GM12873 (cell line): ENCODE data around the gene GAA.

ENCODE experiments used
- TF ChIP-seq, protein P1 (sequence below): IDR thresholded peaks from 2 replicates; pipeline ENCODE4 v1.5.1; 2012; ENCODE audit warnings: low read depth, mild to moderate bottlenecking, moderate library complexity, low read length, control low read depth; ENCODE audit not compliant: insufficient read depth; ENCODE audit errors: missing control alignments

Gene GAA

DNA sequence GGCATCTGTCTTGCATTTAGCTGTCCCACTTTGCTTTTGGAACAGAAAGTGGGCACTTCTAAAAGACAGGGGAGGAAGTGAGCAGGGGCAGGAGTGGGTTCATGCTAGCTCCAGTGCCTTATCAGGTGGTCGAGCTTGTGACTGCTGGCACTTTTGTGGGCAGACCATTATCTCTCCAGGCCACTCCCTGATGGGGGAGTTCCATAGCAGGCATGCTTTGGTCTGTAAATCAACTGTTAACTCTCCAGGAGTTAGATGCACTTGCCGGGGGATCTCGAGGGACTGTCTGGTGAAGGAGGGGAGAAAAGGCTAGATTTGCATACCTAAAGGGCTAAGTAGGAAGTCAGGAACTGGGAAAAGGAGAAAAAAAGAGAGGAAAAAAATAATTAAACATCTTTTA is 59.2 kb downstream of the GAA start:
- TF ChIP-seq, protein P1, sequence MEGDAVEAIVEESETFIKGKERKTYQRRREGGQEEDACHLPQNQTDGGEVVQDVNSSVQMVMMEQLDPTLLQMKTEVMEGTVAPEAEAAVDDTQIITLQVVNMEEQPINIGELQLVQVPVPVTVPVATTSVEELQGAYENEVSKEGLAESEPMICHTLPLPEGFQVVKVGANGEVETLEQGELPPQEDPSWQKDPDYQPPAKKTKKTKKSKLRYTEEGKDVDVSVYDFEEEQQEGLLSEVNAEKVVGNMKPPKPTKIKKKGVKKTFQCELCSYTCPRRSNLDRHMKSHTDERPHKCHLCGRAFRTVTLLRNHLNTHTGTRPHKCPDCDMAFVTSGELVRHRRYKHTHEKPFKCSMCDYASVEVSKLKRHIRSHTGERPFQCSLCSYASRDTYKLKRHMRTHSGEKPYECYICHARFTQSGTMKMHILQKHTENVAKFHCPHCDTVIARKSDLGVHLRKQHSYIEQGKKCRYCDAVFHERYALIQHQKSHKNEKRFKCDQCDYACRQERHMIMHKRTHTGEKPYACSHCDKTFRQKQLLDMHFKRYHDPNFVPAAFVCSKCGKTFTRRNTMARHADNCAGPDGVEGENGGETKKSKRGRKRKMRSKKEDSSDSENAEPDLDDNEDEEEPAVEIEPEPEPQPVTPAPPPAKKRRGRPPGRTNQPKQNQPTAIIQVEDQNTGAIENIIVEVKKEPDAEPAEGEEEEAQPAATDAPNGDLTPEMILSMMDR = no peak

GRCh38 chr17:80163336-80163735 is 62.0 kb downstream of the GAA start:
- TF ChIP-seq, protein P1 = no peak

GRCh38 chr17:80164185-80164584 is 62.8 kb downstream of the GAA start:
- TF ChIP-seq, protein P1 = no peak

DNA sequence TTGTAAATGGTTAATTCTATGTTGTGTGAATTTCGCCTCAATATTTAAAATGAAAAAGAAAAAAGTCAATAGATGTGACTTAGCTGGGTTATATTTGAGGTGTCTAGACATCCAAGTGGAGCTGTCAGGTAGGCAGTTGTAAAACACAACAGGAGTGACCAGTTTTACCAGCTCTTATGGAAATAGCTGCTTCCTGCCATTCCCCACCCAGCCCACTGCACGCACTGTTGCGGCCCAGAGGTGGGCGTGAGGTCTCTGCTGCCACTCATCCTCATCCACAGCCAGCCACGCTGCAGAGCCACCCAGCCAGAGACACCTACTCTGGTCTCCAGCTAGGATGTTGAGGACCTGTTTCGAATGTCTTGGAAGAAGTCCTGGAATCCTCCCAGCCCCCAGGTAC is 65.1 kb downstream of the GAA start:
- TF ChIP-seq, protein P1 = no peak

GRCh38 chr17:80168371-80168770 is 67.0 kb downstream of the GAA start:
- TF ChIP-seq, protein P1 = no peak

DNA sequence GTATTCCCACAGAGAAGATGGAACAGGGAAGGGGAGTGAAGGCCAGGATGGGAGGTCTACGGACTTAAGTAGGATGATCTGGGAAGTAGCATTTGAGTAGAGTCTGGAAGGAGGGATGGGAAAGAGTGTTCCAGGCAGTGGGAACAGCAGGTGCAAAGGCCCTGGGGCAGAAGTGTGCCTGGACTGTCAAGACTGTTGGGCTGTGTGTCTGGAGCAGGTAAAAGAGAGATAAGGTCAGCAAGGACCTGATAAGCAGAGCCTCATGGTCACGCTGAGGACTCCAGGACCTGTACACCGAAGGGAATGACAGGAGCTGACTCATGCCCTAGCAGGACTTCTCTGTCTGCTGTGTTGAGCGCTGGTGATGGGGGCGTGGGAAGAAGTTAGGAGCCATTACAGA is 67.7 kb downstream of the GAA start:
- TF ChIP-seq, protein P1 = no peak
